ENCODE data around the gene KCNH5. TPM values are rescaled to one million over a fixed set of nuclear protein-coding genes. Genes with fewer than 3 reads are reported as not detected.

The KCNH5 gene
- total and polyA plus RNA-seq, 2 donors (not counting 1 experiment from before 2014, with no cell fraction given) = 0.03 to 0.83 TPM

DNA sequence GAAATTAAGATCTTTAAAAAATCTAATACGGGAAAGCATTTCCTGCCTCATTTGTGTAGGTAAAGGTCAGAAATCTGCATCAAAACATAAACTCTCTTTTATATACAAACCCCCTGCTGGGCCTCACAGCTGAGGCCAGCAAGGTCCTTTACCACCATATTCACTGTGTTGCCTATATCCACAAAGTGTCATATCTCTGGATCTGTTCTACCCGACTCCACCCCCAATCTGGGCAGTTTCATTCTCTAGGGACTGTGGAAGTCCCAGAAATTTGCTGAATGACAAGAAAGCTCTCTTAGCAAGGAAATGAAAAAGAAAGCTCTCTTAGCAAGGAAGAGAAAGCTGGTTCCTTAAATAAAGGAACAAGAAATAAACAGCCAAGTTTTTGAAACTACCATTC lies 301.7 kb downstream of the KCNH5 start:
- H3K27ac ChIP-seq (ENCODE audit: insufficient read depth, low read length) = no peak overlapping the region

DNA sequence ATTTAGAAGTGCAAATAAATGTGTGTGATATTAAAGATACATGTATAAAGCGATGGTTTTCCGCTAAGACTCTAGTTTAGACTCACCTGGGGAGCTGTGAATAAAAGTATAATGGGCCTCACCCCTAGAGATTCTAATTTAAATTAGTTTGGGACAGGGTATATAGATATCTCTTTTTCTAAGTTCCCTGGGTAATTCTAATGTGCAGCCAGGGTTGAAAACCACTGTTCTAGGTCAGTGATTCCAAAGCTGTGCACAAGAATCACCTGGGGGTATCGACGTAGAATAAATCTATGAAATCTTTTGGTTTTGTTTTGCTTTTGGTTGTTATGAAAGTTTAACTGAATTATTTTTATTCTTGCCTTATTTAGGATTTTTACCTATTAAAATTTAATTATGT lies 302.1 kb downstream of the KCNH5 start:
- H3K4me1 ChIP-seq (ENCODE audit: control insufficient read depth, extremely low read depth, insufficient read depth, low read length) = no peaks in the 10 kb centered on the region
- no peaks in the 10 kb centered on the region for H3K9me3 ChIP-seq (ENCODE audit: control insufficient read depth, insufficient read depth, low read depth, low read length)
- no peak for DNase-seq (ENCODE audit: low read depth in 2 of 2)
- H2AFZ ChIP-seq (ENCODE audit: low read length) = no peak overlapping the region
- H3K36me3 ChIP-seq (ENCODE audit: control insufficient read depth, insufficient read depth, low read length) = no peaks in the 10 kb centered on the region
- no peak overlapping the region for H3K4me2 ChIP-seq (ENCODE audit: extremely low read depth, insufficient read depth, low read length)
- no peak overlapping the region for H3K27ac ChIP-seq (ENCODE audit: insufficient read depth, low read length)
- no peak overlapping the region for H3K4me3 ChIP-seq (replicated peaks in 1 of 4; ENCODE audit: control extremely low read depth in 1 of 4, insufficient read depth in 1 of 4, low read depth in 3 of 4, low read length in 4 of 4)
- TF ChIP-seq, protein P1, sequence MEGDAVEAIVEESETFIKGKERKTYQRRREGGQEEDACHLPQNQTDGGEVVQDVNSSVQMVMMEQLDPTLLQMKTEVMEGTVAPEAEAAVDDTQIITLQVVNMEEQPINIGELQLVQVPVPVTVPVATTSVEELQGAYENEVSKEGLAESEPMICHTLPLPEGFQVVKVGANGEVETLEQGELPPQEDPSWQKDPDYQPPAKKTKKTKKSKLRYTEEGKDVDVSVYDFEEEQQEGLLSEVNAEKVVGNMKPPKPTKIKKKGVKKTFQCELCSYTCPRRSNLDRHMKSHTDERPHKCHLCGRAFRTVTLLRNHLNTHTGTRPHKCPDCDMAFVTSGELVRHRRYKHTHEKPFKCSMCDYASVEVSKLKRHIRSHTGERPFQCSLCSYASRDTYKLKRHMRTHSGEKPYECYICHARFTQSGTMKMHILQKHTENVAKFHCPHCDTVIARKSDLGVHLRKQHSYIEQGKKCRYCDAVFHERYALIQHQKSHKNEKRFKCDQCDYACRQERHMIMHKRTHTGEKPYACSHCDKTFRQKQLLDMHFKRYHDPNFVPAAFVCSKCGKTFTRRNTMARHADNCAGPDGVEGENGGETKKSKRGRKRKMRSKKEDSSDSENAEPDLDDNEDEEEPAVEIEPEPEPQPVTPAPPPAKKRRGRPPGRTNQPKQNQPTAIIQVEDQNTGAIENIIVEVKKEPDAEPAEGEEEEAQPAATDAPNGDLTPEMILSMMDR (conservative IDR thresholded peaks at IDR 0.05 in 1 of 2, IDR thresholded peaks at IDR 0.05 in 1 of 2; ENCODE audit: low read depth in 1 of 2, low read length in 2 of 2) = no peak
- TF ChIP-seq EZH2 (IDR thresholded peaks at IDR 0.05; ENCODE audit: low read length, missing control alignments) = no peak
- no peaks in the 10 kb centered on the region for H4K20me1 ChIP-seq (ENCODE audit: control insufficient read depth, extremely low read depth, insufficient read depth, low read length)
- H3K27me3 ChIP-seq (ENCODE audit: control insufficient read depth, insufficient read depth, low read length) = no peaks in the 10 kb centered on the region
- H3K9ac ChIP-seq (ENCODE audit: insufficient read depth, low read length) = no peak overlapping the region
- no peaks in the 10 kb centered on the region for H3K79me2 ChIP-seq (ENCODE audit: control insufficient read depth, insufficient read depth, low read length)

More for the DNA sequence above, 301.7 kb downstream of the KCNH5 start:
- no peak overlapping the region for H3K4me3 ChIP-seq (replicated peaks in 1 of 4; ENCODE audit: control extremely low read depth in 1 of 4, insufficient read depth in 1 of 4, low read depth in 3 of 4, low read length in 4 of 4)
- no peaks in the 10 kb centered on the region for H4K20me1 ChIP-seq (ENCODE audit: control insufficient read depth, extremely low read depth, insufficient read depth, low read length)
- TF ChIP-seq, protein P1 (conservative IDR thresholded peaks at IDR 0.05 in 1 of 2, IDR thresholded peaks at IDR 0.05 in 1 of 2; ENCODE audit: low read depth in 1 of 2, low read length in 2 of 2) = no peak
- TF ChIP-seq EZH2 (IDR thresholded peaks at IDR 0.05; ENCODE audit: low read length, missing control alignments) = no peak
- no peak for DNase-seq (ENCODE audit: low read depth in 2 of 2)
- no peak overlapping the region for H3K9ac ChIP-seq (ENCODE audit: insufficient read depth, low read length)
- no peak overlapping the region for H2AFZ ChIP-seq (ENCODE audit: low read length)
- no peaks in the 10 kb centered on the region for H3K4me1 ChIP-seq (ENCODE audit: control insufficient read depth, extremely low read depth, insufficient read depth, low read length)
- H3K79me2 ChIP-seq (ENCODE audit: control insufficient read depth, insufficient read depth, low read length) = no peaks in the 10 kb centered on the region
- H3K36me3 ChIP-seq (ENCODE audit: control insufficient read depth, insufficient read depth, low read length) = no peaks in the 10 kb centered on the region
- H3K4me2 ChIP-seq (ENCODE audit: extremely low read depth, insufficient read depth, low read length) = no peak overlapping the region
- no peaks in the 10 kb centered on the region for H3K27me3 ChIP-seq (ENCODE audit: control insufficient read depth, insufficient read depth, low read length)
- no peaks in the 10 kb centered on the region for H3K9me3 ChIP-seq (ENCODE audit: control insufficient read depth, insufficient read depth, low read depth, low read length)

DNA sequence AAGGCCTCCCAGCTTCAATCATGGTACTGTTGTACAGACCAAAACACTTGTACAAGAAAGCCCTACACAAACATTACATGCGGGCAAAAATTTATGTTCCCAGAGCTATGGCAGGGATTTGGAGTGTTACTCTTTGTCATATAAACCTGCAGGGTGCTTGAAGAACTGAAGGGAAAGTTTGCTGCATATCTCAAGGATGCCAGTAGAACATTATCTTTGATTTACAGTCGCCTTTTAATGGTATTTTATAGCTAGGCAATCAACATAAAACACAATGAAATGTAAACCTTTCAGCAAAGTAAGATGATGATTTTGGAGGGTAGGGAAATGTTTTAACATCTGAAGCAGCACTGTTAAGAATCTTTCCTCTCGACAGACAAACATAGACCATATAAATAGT lies 305.6 kb downstream of the KCNH5 start:
- Histone ChIP-seq H3K36me3 (ENCODE audit: control insufficient read depth, insufficient read depth, low read length) (no peaks in the 10 kb centered on the region), H3K9me3 (ENCODE audit: control insufficient read depth, insufficient read depth, low read depth, low read length) (no peaks in the 10 kb centered on the region), H4K20me1 (ENCODE audit: control insufficient read depth, extremely low read depth, insufficient read depth, low read length) (no peaks in the 10 kb centered on the region), H3K79me2 (ENCODE audit: control insufficient read depth, insufficient read depth, low read length) (no peaks in the 10 kb centered on the region), H3K27ac (ENCODE audit: insufficient read depth, low read length) (no peak overlapping the region), H3K4me3 (replicated peaks in 1 of 4; ENCODE audit: control extremely low read depth in 1 of 4, insufficient read depth in 1 of 4, low read depth in 3 of 4, low read length in 4 of 4) (no peak overlapping the region), H3K27me3 (ENCODE audit: control insufficient read depth, insufficient read depth, low read length) (no peaks in the 10 kb centered on the region), H3K9ac (ENCODE audit: insufficient read depth, low read length) (no peak overlapping the region), H3K4me1 (ENCODE audit: control insufficient read depth, extremely low read depth, insufficient read depth, low read length) (no peaks in the 10 kb centered on the region), H2AFZ (ENCODE audit: low read length) (no peak overlapping the region), H3K4me2 (ENCODE audit: extremely low read depth, insufficient read depth, low read length) (no peak overlapping the region)
- no peak for DNase-seq (ENCODE audit: low read depth in 2 of 2)
- TF ChIP-seq, protein P1 (conservative IDR thresholded peaks at IDR 0.05 in 1 of 2, IDR thresholded peaks at IDR 0.05 in 1 of 2; ENCODE audit: low read depth in 1 of 2, low read length in 2 of 2) = no peak

Measured in fibroblast of lung (primary cell).